HepG2 (cell line): ENCODE data around the gene MRPL38. TPM values are rescaled to one million over a fixed set of nuclear protein-coding genes. Genes with fewer than 3 reads are reported as not detected.

ENCODE experiments used
- AHDC1 ChIP-seq: sonication (generic); formaldehyde crosslinking; IDR thresholded peaks from 2 replicates; pipeline ENCODE4 v1.5.1; 2020; ENCODE audit warnings: mild to moderate bottlenecking, missing genetic modification reagents, borderline replicate concordance
- SMC3 ChIP-seq: IDR thresholded peaks from 2 replicates; pipeline ENCODE4 v1.6.1; 2011; ENCODE audit warnings: low read length, improper control_type of control experiment
- ZNF275 ChIP-seq: sonication (generic); formaldehyde crosslinking; IDR thresholded peaks from 2 replicates; pipeline ENCODE4 v1.8.0; 2022; ENCODE audit warnings: missing genetic modification reagents, mild to moderate bottlenecking, inconsistent platforms, borderline replicate concordance
- ZNF580 ChIP-seq: IDR thresholded peaks from 2 replicates; pipeline ENCODE4 v1.6.1; 2016; ENCODE audit warnings: low read depth, borderline replicate concordance
- ZNF670 ChIP-seq: sonication (generic); formaldehyde crosslinking; IDR thresholded peaks from 2 replicates; pipeline ENCODE4 v1.8.0; 2022; ENCODE audit warnings: mild to moderate bottlenecking, missing genetic modification reagents, borderline replicate concordance
- ZNF674 ChIP-seq: sonication (generic); formaldehyde crosslinking; IDR thresholded peaks from 2 replicates; pipeline ENCODE4 v1.5.0; 2020; ENCODE audit warnings: low read depth, mild to moderate bottlenecking, missing genetic modification reagents
- ZNF687 ChIP-seq: sonication (generic); formaldehyde crosslinking; IDR thresholded peaks from 2 replicates; pipeline ENCODE4 v1.5.1; 2020; ENCODE audit warnings: mild to moderate bottlenecking, missing genetic modification reagents, moderate library complexity
- ZNF709 ChIP-seq: sonication (generic); formaldehyde crosslinking; IDR thresholded peaks from 2 replicates; pipeline ENCODE4 v1.5.0; 2020; ENCODE audit warnings: mild to moderate bottlenecking, missing genetic modification reagents
- ZNF777 ChIP-seq: sonication (generic); formaldehyde crosslinking; IDR thresholded peaks from 2 replicates; pipeline ENCODE4 v1.4.0; 2020; ENCODE audit warnings: missing genetic modification reagents
- ZNF800 ChIP-seq: sonication (generic); formaldehyde crosslinking; IDR thresholded peaks from 2 replicates; pipeline ENCODE4 v1.4.0; 2020; ENCODE audit warnings: missing genetic modification reagents
- polyA plus RNA-seq, 8 experiments: library from polyadenylated mRNA; depleted of rRNA in 3 of 8; stranded (reverse) in 7 of 8; unstranded in 1 of 8; fragments of >200 nt; fragmentation: Illumina TruSeq in 4 of 8; extraction: Trizol in 4 of 8; gene quantifications; 2 replicates each; pipeline versions ENCODE4 v1.2.1 to v1.2.3, GENCODE V29; 2011 to 2016; ENCODE audit warnings: low read depth in 4 of 8, missing spikeins in 1 of 8, mixed read lengths in 1 of 8; ENCODE audit not compliant: insufficient read depth in 1 of 8
- total RNA-seq, 5 experiments: library from RNA; depleted of rRNA; stranded (reverse); fragments of >200 nt; fragmentation: Illumina TruSeq; extraction: Trizol; gene quantifications; 2 replicates each; pipeline ENCODE4 v1.2.3, GENCODE V29; 2016; ENCODE audit warnings: low read depth in 1 of 5

Gene MRPL38
- total and polyA plus RNA-seq, 2 of the 13 experiments (the other 11 are each of a cell fraction or from before 2014, with no cell fraction given): 83.7 to 125 TPM

GRCh38 chr17:75855310-75856061 is 49.2 kb downstream of the MRPL38 start, which contains the start of gene WBP2 (continued):
- TF ChIP-seq ZNF687 (CRISPR knock-in tag) (peak; percentile 96), ZNF580 (peak; percentile 77; the same call in 1 of the 2 replicates), ZNF777 (CRISPR knock-in tag) (peak; percentile 44; the same call in 1 of the 2 replicates), ZNF670 (CRISPR knock-in tag) (peak; percentile 75; the same call in 1 of the 2 replicates), AHDC1 (CRISPR knock-in tag) (peak; percentile 63; the same call in 1 of the 2 replicates), ZNF275 (CRISPR knock-in tag) (0 out of 2 replicates have a peak, but pooled peaks have one; percentile 88), SMC3 (peak; percentile 19; the same call in 1 of the 2 replicates), ZNF709 (CRISPR knock-in tag) (peak; percentile 76), ZNF674 (no peak), ZNF800 (CRISPR knock-in tag) (peak; percentile 75; the same call in 1 of the 2 replicates)
